ENCODE measurements around the gene TECTA.
"Not testable (repeated sequence)": the region's sequence is repeated elsewhere in the genome, so short reads cannot be mapped to it uniquely, and the experiment has no call there.

DNA sequence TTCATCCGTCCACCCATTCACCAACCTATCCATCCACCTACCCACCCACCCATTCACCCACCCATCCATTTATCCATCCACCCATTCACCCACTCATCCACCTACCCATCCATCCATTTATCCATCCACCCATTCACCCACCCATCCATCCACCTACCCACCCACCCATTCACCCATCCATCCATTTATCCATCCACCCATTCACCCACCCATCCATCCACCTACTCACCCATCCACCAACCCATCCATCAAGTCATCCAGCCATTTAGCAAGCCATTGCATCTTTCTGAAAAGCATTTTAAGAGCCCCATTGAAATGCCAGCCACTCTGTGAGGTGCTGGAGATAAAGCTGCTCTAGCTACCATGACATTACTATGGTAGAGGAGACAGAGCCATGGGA lies 14.0 kb downstream of the TECTA start:
- TF ChIP-seq, protein P1, sequence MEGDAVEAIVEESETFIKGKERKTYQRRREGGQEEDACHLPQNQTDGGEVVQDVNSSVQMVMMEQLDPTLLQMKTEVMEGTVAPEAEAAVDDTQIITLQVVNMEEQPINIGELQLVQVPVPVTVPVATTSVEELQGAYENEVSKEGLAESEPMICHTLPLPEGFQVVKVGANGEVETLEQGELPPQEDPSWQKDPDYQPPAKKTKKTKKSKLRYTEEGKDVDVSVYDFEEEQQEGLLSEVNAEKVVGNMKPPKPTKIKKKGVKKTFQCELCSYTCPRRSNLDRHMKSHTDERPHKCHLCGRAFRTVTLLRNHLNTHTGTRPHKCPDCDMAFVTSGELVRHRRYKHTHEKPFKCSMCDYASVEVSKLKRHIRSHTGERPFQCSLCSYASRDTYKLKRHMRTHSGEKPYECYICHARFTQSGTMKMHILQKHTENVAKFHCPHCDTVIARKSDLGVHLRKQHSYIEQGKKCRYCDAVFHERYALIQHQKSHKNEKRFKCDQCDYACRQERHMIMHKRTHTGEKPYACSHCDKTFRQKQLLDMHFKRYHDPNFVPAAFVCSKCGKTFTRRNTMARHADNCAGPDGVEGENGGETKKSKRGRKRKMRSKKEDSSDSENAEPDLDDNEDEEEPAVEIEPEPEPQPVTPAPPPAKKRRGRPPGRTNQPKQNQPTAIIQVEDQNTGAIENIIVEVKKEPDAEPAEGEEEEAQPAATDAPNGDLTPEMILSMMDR (IDR thresholded peaks at IDR 0.05; ENCODE audit: poor library complexity), result not testable (repeated sequence)
- not testable (repeated sequence) for TF ChIP-seq EZH2 (IDR thresholded peaks at IDR 0.05; ENCODE audit: borderline replicate concordance); EZH2phosphoT487 (IDR thresholded peaks at IDR 0.05; ENCODE audit: low read depth, severe bottlenecking, unreplicated experiment)
